HuH-7 (cell line): ENCODE measurements around the gene LMO2.

Experiments used
- DNase-seq: peaks from one replicate; pipeline ENCODE4 v3.0.0; 2011; ENCODE audit warnings: low spot score

LMO2 gene

GRCh38 chr11:33887886-33888285, 4.0 kb downstream of the LMO2 start:
- DNase-seq = no peak

- no peak for DNase-seq
Observed at GRCh38 chr11:33885338-33886005, 6.4 kb downstream of the LMO2 start.

- DNase-seq = no peak
Observed at GRCh38 chr11:33884601-33885000, 7.3 kb downstream of the LMO2 start.

- no peak for DNase-seq
Observed at GRCh38 chr11:33884035-33884434, 7.8 kb downstream of the LMO2 start.

GRCh38 chr11:33881651-33882503, 10.0 kb downstream of the LMO2 start:
- DNase-seq = no peak

- DNase-seq = no peak
Observed at GRCh38 chr11:33880979-33881378, 10.9 kb downstream of the LMO2 start.

GRCh38 chr11:33879375-33879774, 12.5 kb downstream of the LMO2 start:
- no peak for DNase-seq

GRCh38 chr11:33877038-33877437, 14.8 kb downstream of the LMO2 start:
- no peak for DNase-seq

- DNase-seq = no peak
Observed at GRCh38 chr11:33875621-33876294, 16.1 kb downstream of the LMO2 start.

GRCh38 chr11:33874910-33875490, 16.9 kb downstream of the LMO2 start:
- DNase-seq = no peak

GRCh38 chr11:33874433-33874832, 17.4 kb downstream of the LMO2 start:
- DNase-seq = no peak

- no peak for DNase-seq
Observed at GRCh38 chr11:33869481-33870422, 22.1 kb downstream of the LMO2 start.

- no peak for DNase-seq
Observed at GRCh38 chr11:33868647-33869461, 23.0 kb downstream of the LMO2 start.

- no peak for DNase-seq
Observed at GRCh38 chr11:33867996-33868646, 23.8 kb downstream of the LMO2 start.

GRCh38 chr11:33867561-33867960, 24.3 kb downstream of the LMO2 start:
- DNase-seq = no peak

GRCh38 chr11:33866936-33867335, 24.9 kb downstream of the LMO2 start:
- DNase-seq = no peak

GRCh38 chr11:33864479-33864878, 27.4 kb downstream of the LMO2 start:
- DNase-seq = no peak

- no peak for DNase-seq
Observed at GRCh38 chr11:33863418-33864172, 28.3 kb downstream of the LMO2 start.

GRCh38 chr11:33861941-33862589, 29.8 kb downstream of the LMO2 start:
- DNase-seq = no peak
